Panc1 (cell line): ENCODE measurements around the gene PARD3. TPM values are rescaled to one million over a fixed set of nuclear protein-coding genes. Genes with fewer than 3 reads are reported as not detected.

Experiments
- ATAC-seq: fragments of 200-7000 bp; cut with Tn5 transposase; 2 replicates; pipeline ENCODE4 v1.9.1; 2020; ENCODE audit warnings: mild to moderate bottlenecking, moderate library complexity
- BruUV-seq: library from RNA; stranded (reverse); fragments of 400-500 nt; replicated peaks from 2 replicates; lab custom pipeline; 2021; lab: Mats Ljungman, UMichigan
- CTCF ChIA-PET: fragments of 300-600 bp; sonication (Branson Sonifier 250); formaldehyde crosslinking; loops from one replicate; lab custom pipeline; 2022; ENCODE audit warnings: antibody characterized with exemption; lab: Charles Lee
- POLR2A ChIA-PET: fragments of 300-600 bp; sonication (Branson Sonifier 250); formaldehyde crosslinking; loops from one replicate; lab custom pipeline; 2022; ENCODE audit warnings: antibody characterized with exemption; lab: Charles Lee
- DNase-seq: peaks from one replicate; pipeline ENCODE4 v3.0.0-alpha.2; 2010; ENCODE audit warnings: low read depth, low spot score
- H3K27ac ChIP-seq: 2 replicates; pipeline ENCODE4 v1.5.1; 2011; ENCODE audit warnings: mild to moderate bottlenecking, low read length, inconsistent platforms
- H3K27me3 ChIP-seq: fragments of 200-500 bp; sonication (Bioruptor generic); 2 replicates; pipeline ENCODE4 v1.6.0; 2014; ENCODE audit warnings: low read length, inconsistent platforms; ENCODE audit not compliant: control insufficient read depth, insufficient read depth
- H3K36me3 ChIP-seq: fragments of 200-500 bp; sonication (Bioruptor generic); 2 replicates; pipeline ENCODE4 v1.5.1; 2014; ENCODE audit warnings: inconsistent platforms, mild to moderate bottlenecking, low read length, moderate library complexity; ENCODE audit not compliant: control insufficient read depth, insufficient read depth
- H3K4me1 ChIP-seq: 2 replicates; pipeline ENCODE4 v1.5.1; 2011; ENCODE audit warnings: inconsistent platforms, mild to moderate bottlenecking, low read length, moderate library complexity; ENCODE audit not compliant: control insufficient read depth, insufficient read depth
- H3K4me3 ChIP-seq, 2 experiments: 2 replicates each; pipeline ENCODE4 v1.5.1; 2011 to 2012; ENCODE audit warnings: low read depth in 2 of 2, low read length in 2 of 2, mild to moderate bottlenecking in 2 of 2, inconsistent platforms in 1 of 2, moderate library complexity in 1 of 2
- H3K9me3 ChIP-seq: fragments of 200-500 bp; sonication (Bioruptor generic); 2 replicates; pipeline ENCODE4 v1.5.1; 2014; ENCODE audit warnings: low read depth, mild to moderate bottlenecking, inconsistent platforms, low read length, moderate library complexity; ENCODE audit not compliant: control insufficient read depth, insufficient read depth
- CTCF ChIP-seq: fragments of 450-650 bp; IDR thresholded peaks from 2 replicates; pipeline ENCODE4 v1.5.1; 2017; ENCODE audit warnings: mild to moderate bottlenecking
- POLR2AphosphoS5 ChIP-seq: IDR thresholded peaks from 2 replicates; pipeline ENCODE4 v1.6.1; 2012; ENCODE audit warnings: mild to moderate bottlenecking, low read depth, low read length, moderate library complexity
- REST ChIP-seq, 2 experiments: IDR thresholded peaks; 2 replicates each; pipeline ENCODE4 v1.6.1; 2011 to 2012; ENCODE audit warnings: low read depth in 2 of 2, control low read depth in 1 of 2, low read length in 1 of 2, mild to moderate bottlenecking in 1 of 2, moderate library complexity in 1 of 2; ENCODE audit not compliant: insufficient read depth in 1 of 2
- SIN3A ChIP-seq: IDR thresholded peaks from 2 replicates; pipeline ENCODE4 v1.6.1; 2012; ENCODE audit warnings: low read depth, mild to moderate bottlenecking, low read length, moderate library complexity, borderline replicate concordance; ENCODE audit not compliant: insufficient read depth
- TCF7L2 ChIP-seq: IDR thresholded peaks from 2 replicates; pipeline ENCODE4 v1.6.1; 2011; ENCODE audit warnings: mild to moderate bottlenecking, low read depth, low read length, inconsistent platforms
- in situ Hi-C: cut with HindIII; loops from 2 replicates; pipeline ENCODE4 v1.10.0; 2016; ENCODE audit warnings: low sequenced_read_pairs, low pct_unique_long_range_greater_than_20kb
- intact Hi-C: fragments of 100-400 bp; cut with micrococcal nuclease; formaldehyde crosslinking; loops from one replicate; pipeline ENCODE4 v1.10.0; 2022; ENCODE audit not compliant: unreplicated experiment
- total RNA-seq: library from RNA; stranded (reverse); gene quantifications from one replicate; pipeline ENCODE4 v1.2.1, GENCODE V29; 2021; ENCODE audit not compliant: unreplicated experiment

Gene PARD3
- total RNA-seq, 1 experiment from 2014 or later, result 29.8 TPM

- no TSS peak for BruUV-seq
- CTCF ChIA-PET, result no interaction called here
Measured at GRCh38 chr10:34470307-34470706, 344.8 kb downstream of the PARD3 start.

GRCh38 chr10:34469446-34469845, 345.6 kb downstream of the PARD3 start:
- CTCF ChIA-PET, result no interaction called here
- no TSS peak for BruUV-seq
- no peak for ATAC-seq
- TF ChIP-seq CTCF, result no peak
- TF ChIP-seq REST (IDR thresholded peaks at IDR 0.05; ENCODE audit: insufficient read depth in 1 of 2, low read depth in 2 of 2, low read length in 1 of 2), result no peak
- TF ChIP-seq TCF7L2, result no peak
- no peak for TF ChIP-seq POLR2AphosphoS5
- TF ChIP-seq SIN3A, result no peak
- POLR2A ChIA-PET, result no interaction called here
- no peak for DNase-seq
- Histone ChIP-seq H3K4me1 (no peaks in the 10 kb centered on the region), H3K9me3 (no peaks in the 10 kb centered on the region), H3K36me3 (no peaks in the 10 kb centered on the region), H3K4me3 (no peak overlapping the region), H3K27me3 (no peaks in the 10 kb centered on the region), H3K27ac (no peak overlapping the region)
- in situ Hi-C loops (no loop called here), intact Hi-C loops (no loop called here)

More at GRCh38 chr10:34470307-34470706, 344.8 kb downstream of the PARD3 start:
- no peaks in the 10 kb centered on the region for H3K36me3 ChIP-seq
- in situ Hi-C loops, result no loop called here
- H3K9me3 ChIP-seq, result no peaks in the 10 kb centered on the region
- POLR2A ChIA-PET, result no interaction called here
- DNase-seq (no peak), ATAC-seq (no peak)
- TF ChIP-seq REST (IDR thresholded peaks at IDR 0.05; ENCODE audit: insufficient read depth in 1 of 2, low read depth in 2 of 2, low read length in 1 of 2) (no peak), POLR2AphosphoS5 (no peak), SIN3A (no peak)
- H3K27me3 ChIP-seq, result no peaks in the 10 kb centered on the region
- H3K27ac ChIP-seq, result no peak overlapping the region
- H3K4me1 ChIP-seq, result no peaks in the 10 kb centered on the region
- H3K4me3 ChIP-seq, result no peak overlapping the region
- intact Hi-C loops, result no loop called here
